B cell (primary cell): ENCODE results near the gene CSMD2. TPM values are rescaled to one million over a fixed set of nuclear protein-coding genes. Genes with fewer than 3 reads are reported as not detected.

ENCODE experiments used
- ATAC-seq: fragments of 200-7000 bp; cut with Tn5 transposase; one replicate; pipeline ENCODE4 v1.10.0; 2021; ENCODE audit warnings: low read depth, mild to moderate bottlenecking, moderate number of reproducible peaks, moderate library complexity
- CTCF ChIA-PET: fragments of 350-600 bp; sonication (Branson Sonifier 250); formaldehyde crosslinking; loops from one replicate; lab custom pipeline; 2021; ENCODE audit warnings: antibody characterized with exemption, inconsistent platforms; lab: Charles Lee
- POLR2A ChIA-PET: fragments of 350-600 bp; sonication (Branson Sonifier 250); formaldehyde crosslinking; loops from one replicate; lab custom pipeline; 2021; ENCODE audit warnings: antibody characterized with exemption; lab: Charles Lee
- DNase-seq: peaks from one replicate; pipeline ENCODE4 v3.0.0; 2013
- H2AFZ ChIP-seq: 2 replicates; pipeline ENCODE4 v1.6.1; 2012; ENCODE audit warnings: mild to moderate bottlenecking, low read depth, low read length; ENCODE audit not compliant: insufficient read depth, poor library complexity, severe bottlenecking
- H3K27ac ChIP-seq, 2 donors: 1 replicate in 1 of 2; 2 replicates in 1 of 2; pipeline ENCODE4 v1.5.1; 2012 to 2013; ENCODE audit warnings: low read length in 2 of 2, mild to moderate bottlenecking in 2 of 2, moderate library complexity in 1 of 2
- H3K27me3 ChIP-seq, 4 experiments: fragments of 200-600 bp in 1 of 4; sonication (generic) in 1 of 4; replicated peaks in 1 of 4; 1 replicate in 2 of 4; 2 replicates in 2 of 4; pipeline versions ENCODE4 v1.6.1 to v1.7.0; 2013 to 2016; ENCODE audit warnings: low read length in 3 of 4, mild to moderate bottlenecking in 2 of 4, mixed read lengths in 1 of 4, moderate library complexity in 1 of 4; ENCODE audit not compliant: insufficient read depth in 4 of 4, control insufficient read depth in 3 of 4; ENCODE audit errors: control extremely low read depth in 1 of 4
- H3K36me3 ChIP-seq, 2 experiments: replicated peaks in 1 of 2; 1 replicate in 1 of 2; 2 replicates in 1 of 2; pipeline versions ENCODE4 v1.6.1 to v1.7.1; 2013; ENCODE audit warnings: low read length in 1 of 2; ENCODE audit not compliant: insufficient read depth in 2 of 2, control insufficient read depth in 1 of 2; ENCODE audit errors: control extremely low read depth in 1 of 2, extremely low read depth in 1 of 2
- H3K4me1 ChIP-seq, 2 donors: fragments of 200-600 bp in 1 of 2; sonication (generic) in 1 of 2; 1 replicate in 1 of 2; 2 replicates in 1 of 2; pipeline versions ENCODE4 v1.5.1 to v1.6.1; 2013 to 2017; ENCODE audit warnings: low read length in 2 of 2; ENCODE audit not compliant: control insufficient read depth in 2 of 2, insufficient read depth in 2 of 2
- H3K4me2 ChIP-seq: replicated peaks from 2 replicates; pipeline ENCODE3; 2012; ENCODE audit warnings: mild to moderate bottlenecking, low read depth, low read length; ENCODE audit not compliant: poor library complexity, severe bottlenecking
- H3K4me3 ChIP-seq, 5 experiments: fragments of 200-600 bp in 1 of 5; sonication (generic) in 1 of 5; 1 replicate in 3 of 5; 2 replicates in 2 of 5; pipeline versions ENCODE4 v1.5.1 to v1.7.0; 2011 to 2016; ENCODE audit warnings: low read length in 4 of 5, mild to moderate bottlenecking in 4 of 5, low read depth in 2 of 5, control low read depth in 1 of 5, moderate library complexity in 1 of 5; ENCODE audit not compliant: insufficient read depth in 1 of 5; ENCODE audit errors: control extremely low read depth in 1 of 5, extremely low read depth in 1 of 5
- H3K79me2 ChIP-seq: fragments of 200-600 bp; sonication (generic); one replicate; pipeline ENCODE4 v1.6.0; 2016; ENCODE audit warnings: low read length; ENCODE audit not compliant: control insufficient read depth, insufficient read depth
- H3K9ac ChIP-seq: fragments of 200-600 bp; sonication (generic); 2 replicates; pipeline ENCODE4 v1.6.1; 2017; ENCODE audit warnings: mild to moderate bottlenecking, low read length, moderate library complexity
- H3K9me3 ChIP-seq, 3 donors: one replicate each; pipeline versions ENCODE4 v1.6.1 to v1.7.1; 2013; ENCODE audit warnings: low read length in 2 of 3; ENCODE audit not compliant: control insufficient read depth in 2 of 3, insufficient read depth in 1 of 3; ENCODE audit errors: control extremely low read depth in 1 of 3
- H4K20me1 ChIP-seq: 2 replicates; pipeline ENCODE4 v1.6.0; 2012; ENCODE audit warnings: mild to moderate bottlenecking, low read length; ENCODE audit not compliant: insufficient read depth, control insufficient read depth, poor library complexity, severe bottlenecking
- H3K27ac Mint-ChIP-seq: one replicate; pipeline ENCODE4 v1.8.0; 2021; ENCODE audit warnings: mixed read lengths
- H3K27me3 Mint-ChIP-seq: one replicate; pipeline ENCODE4 v1.8.0; 2021; ENCODE audit warnings: mixed read lengths
- H3K4me1 Mint-ChIP-seq: one replicate; pipeline ENCODE4 v1.8.0; 2021; ENCODE audit warnings: mixed read lengths
- H3K4me3 Mint-ChIP-seq: one replicate; pipeline ENCODE4 v1.8.0; 2021; ENCODE audit warnings: mixed read lengths
- H3K9me3 Mint-ChIP-seq: one replicate; pipeline ENCODE4 v1.8.0; 2022; ENCODE audit warnings: mixed read lengths; ENCODE audit not compliant: insufficient read depth
- EZH2 ChIP-seq: IDR thresholded peaks from 2 replicates; pipeline ENCODE4 v1.6.1; 2012; ENCODE audit warnings: borderline replicate concordance, low read depth, mild to moderate bottlenecking, moderate library complexity, low read length; ENCODE audit not compliant: insufficient read depth, poor library complexity, severe bottlenecking
- WGBS: methylation state at CpG from one replicate; pipeline ENCODE4 v1.1.5; 2013; ENCODE audit warnings: missing lambda C conversion rate; ENCODE audit not compliant: insufficient coverage; 5-methylcytosine and 5-hydroxymethylcytosine counted together
- intact Hi-C: fragments of 100-400 bp; cut with micrococcal nuclease; formaldehyde crosslinking; loops from one replicate; pipeline ENCODE4 v1.10.0; 2022
- polyA plus RNA-seq: library from polyadenylated mRNA; depleted of rRNA; stranded (reverse); fragments of >200 nt; gene quantifications from 2 replicates; pipeline ENCODE4 v1.2.3, GENCODE V29; 2012
- total RNA-seq, 2 donors: library from RNA; stranded (reverse); fragments of 120-200 nt in 1 of 2; gene quantifications; 1 replicate in 1 of 2; 2 replicates in 1 of 2; pipeline versions ENCODE4 v1.2.3 to v1.2.4, GENCODE V29; 2013 to 2022
- TF ChIP-seq, protein P1 (sequence below): fragments of 200-600 bp; IDR thresholded peaks from one replicate; pipeline ENCODE4 v1.8.0; 2022; ENCODE audit warnings: antibody characterized with exemption, mild to moderate bottlenecking

The CSMD2 gene
- total and polyA plus RNA-seq, 2 donors (not counting 1 experiment from before 2014, with no cell fraction given), result not detected

DNA sequence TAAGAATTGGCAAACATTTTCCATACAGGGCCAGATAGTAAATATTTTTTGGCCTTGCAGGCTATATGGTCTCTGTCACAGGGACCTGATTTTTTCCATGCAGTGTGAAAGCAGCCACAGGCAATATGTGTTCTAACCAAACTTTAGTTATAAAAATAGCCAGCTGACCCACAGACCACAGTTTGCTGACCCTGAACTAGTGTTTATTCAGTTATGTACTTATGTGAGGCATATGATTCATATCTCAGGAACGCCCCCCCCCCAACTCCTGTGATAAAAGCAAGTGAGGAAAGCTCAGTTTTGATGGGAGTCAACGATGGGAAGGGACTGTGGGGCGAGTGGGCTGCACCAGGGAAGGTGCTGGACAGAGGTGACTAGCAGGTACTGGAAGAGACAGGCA, 221.1 kb downstream of the CSMD2 start:
- intact Hi-C loops, result no loop called here
- CTCF ChIA-PET, result no interaction called here
- Histone ChIP-seq H3K4me1 (no peaks in the 10 kb centered on the region), H3K4me3 (no peak overlapping the region), H3K27ac (no peak overlapping the region), H4K20me1 (no peaks in the 10 kb centered on the region), H3K36me3 (no peaks in the 10 kb centered on the region), H3K9me3 (no peaks in the 10 kb centered on the region), H3K79me2 (no peaks in the 10 kb centered on the region), H3K9ac (no peak overlapping the region), H3K4me2 (no peak overlapping the region), H3K27me3 (no peaks in the 10 kb centered on the region), H2AFZ (no peak overlapping the region)
- no peak for DNase-seq
- no peak overlapping the region for H3K27ac Mint-ChIP-seq
- H3K4me1 Mint-ChIP-seq, result no peaks in the 10 kb centered on the region
- WGBS, result no CpG with 5 or more reads among the region's 3 CpGs
- TF ChIP-seq, protein P1, sequence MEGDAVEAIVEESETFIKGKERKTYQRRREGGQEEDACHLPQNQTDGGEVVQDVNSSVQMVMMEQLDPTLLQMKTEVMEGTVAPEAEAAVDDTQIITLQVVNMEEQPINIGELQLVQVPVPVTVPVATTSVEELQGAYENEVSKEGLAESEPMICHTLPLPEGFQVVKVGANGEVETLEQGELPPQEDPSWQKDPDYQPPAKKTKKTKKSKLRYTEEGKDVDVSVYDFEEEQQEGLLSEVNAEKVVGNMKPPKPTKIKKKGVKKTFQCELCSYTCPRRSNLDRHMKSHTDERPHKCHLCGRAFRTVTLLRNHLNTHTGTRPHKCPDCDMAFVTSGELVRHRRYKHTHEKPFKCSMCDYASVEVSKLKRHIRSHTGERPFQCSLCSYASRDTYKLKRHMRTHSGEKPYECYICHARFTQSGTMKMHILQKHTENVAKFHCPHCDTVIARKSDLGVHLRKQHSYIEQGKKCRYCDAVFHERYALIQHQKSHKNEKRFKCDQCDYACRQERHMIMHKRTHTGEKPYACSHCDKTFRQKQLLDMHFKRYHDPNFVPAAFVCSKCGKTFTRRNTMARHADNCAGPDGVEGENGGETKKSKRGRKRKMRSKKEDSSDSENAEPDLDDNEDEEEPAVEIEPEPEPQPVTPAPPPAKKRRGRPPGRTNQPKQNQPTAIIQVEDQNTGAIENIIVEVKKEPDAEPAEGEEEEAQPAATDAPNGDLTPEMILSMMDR, result no peak
- no peak for TF ChIP-seq EZH2
- POLR2A ChIA-PET, result no interaction called here
- no peak overlapping the region for H3K4me3 Mint-ChIP-seq
- no peak for ATAC-seq
- peaks cover 5% of the 10 kb centered on the region for H3K27me3 Mint-ChIP-seq
- peaks cover 3% of the 10 kb centered on the region for H3K9me3 Mint-ChIP-seq

DNA sequence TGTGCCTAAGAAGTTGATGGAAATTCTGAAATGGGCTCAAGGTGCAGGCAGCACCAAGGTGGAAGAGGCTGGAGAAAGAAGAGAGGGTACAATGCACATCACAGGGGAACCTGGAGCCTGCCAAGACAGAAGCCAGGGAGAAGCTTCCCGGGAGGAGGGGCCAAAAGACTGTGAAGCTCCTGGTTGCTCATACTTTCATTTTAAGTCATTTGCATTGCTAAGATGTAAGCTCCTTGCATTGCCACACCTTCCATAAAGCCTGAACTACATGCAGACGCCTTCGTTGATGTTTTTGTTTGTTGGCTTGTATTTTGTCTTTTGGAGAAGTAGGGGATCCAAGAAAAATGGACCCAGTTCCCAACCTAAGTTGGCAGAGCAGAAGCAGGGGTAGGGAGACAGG, 232.2 kb downstream of the CSMD2 start:
- H4K20me1 ChIP-seq, result no peaks in the 10 kb centered on the region
- peaks cover 0 to 3% (median 0%) of the 10 kb centered on the region in 4 experiments for H3K27me3 ChIP-seq
- no peak for TF ChIP-seq EZH2
- TF ChIP-seq, protein P1, result no peak
- intact Hi-C loops, result no loop called here
- no peak overlapping the region for H3K27ac Mint-ChIP-seq
- no peak overlapping the region for H3K4me3 ChIP-seq
- ATAC-seq, result no peak
- H3K79me2 ChIP-seq, result no peaks in the 10 kb centered on the region
- peaks cover 21% of the 10 kb centered on the region for H3K27me3 Mint-ChIP-seq
- H3K36me3 ChIP-seq, result no peaks in the 10 kb centered on the region
- H2AFZ ChIP-seq, result no peak overlapping the region
- H3K9me3 ChIP-seq, result peaks cover 0 to 4% (median 0%) of the 10 kb centered on the region in 3 donors
- no peak overlapping the region for H3K4me2 ChIP-seq
- H3K4me1 ChIP-seq, result no peaks in the 10 kb centered on the region
- no peak overlapping the region for H3K4me3 Mint-ChIP-seq
- ChIA-PET CTCF (no interaction called here), POLR2A (no interaction called here)
- no peak for DNase-seq
- 62% methylated on average over 2 of the region's 3 CpGs for WGBS
- H3K9ac ChIP-seq, result no peak overlapping the region
- H3K9me3 Mint-ChIP-seq, result no peaks in the 10 kb centered on the region
- no peaks in the 10 kb centered on the region for H3K4me1 Mint-ChIP-seq
- H3K27ac ChIP-seq, result no peak overlapping the region
